KMS-11 (cell line): ENCODE results near the gene GRM8.

Experiments
- H2AFZ ChIP-seq: fragments of 200-600 bp; sonication (generic); 2 replicates; pipeline ENCODE4 v1.6.1; 2016; ENCODE audit warnings: antibody characterized with exemption, mixed run types, low read depth
- H3K27ac ChIP-seq: fragments of 200-600 bp; sonication (generic); 2 replicates; pipeline ENCODE4 v1.6.1; 2016; ENCODE audit warnings: mild to moderate bottlenecking, mixed run types
- H3K27me3 ChIP-seq: fragments of 200-600 bp; sonication (generic); 2 replicates; pipeline ENCODE4 v1.6.1; 2017; ENCODE audit warnings: mild to moderate bottlenecking, low read depth, mixed run types, moderate library complexity; ENCODE audit not compliant: insufficient read depth
- H3K36me3 ChIP-seq: fragments of 200-600 bp; sonication (generic); 2 replicates; pipeline ENCODE4 v1.6.1; 2017; ENCODE audit warnings: mild to moderate bottlenecking, mixed run types; ENCODE audit not compliant: insufficient read depth
- H3K4me1 ChIP-seq: fragments of 200-600 bp; sonication (generic); 2 replicates; pipeline ENCODE4 v1.6.1; 2016; ENCODE audit warnings: mild to moderate bottlenecking, low read depth, mixed run types; ENCODE audit not compliant: poor library complexity, severe bottlenecking
- H3K4me2 ChIP-seq: fragments of 200-600 bp; sonication (generic); 2 replicates; pipeline ENCODE4 v1.7.0; 2016; ENCODE audit warnings: mild to moderate bottlenecking, mixed run types
- H3K4me3 ChIP-seq: fragments of 200-600 bp; sonication (generic); IDR thresholded peaks from 2 replicates; pipeline ENCODE4 v1.6.1; 2017; ENCODE audit warnings: low read depth, low read length, mixed read lengths; ENCODE audit not compliant: insufficient read depth
- H3K79me2 ChIP-seq: fragments of 200-600 bp; sonication (generic); 2 replicates; pipeline ENCODE4 v1.6.1; 2016; ENCODE audit warnings: low read depth, mixed run types; ENCODE audit not compliant: insufficient read depth
- H3K9ac ChIP-seq: fragments of 200-600 bp; sonication (generic); 2 replicates; pipeline ENCODE4 v1.6.1; 2016; ENCODE audit warnings: mild to moderate bottlenecking, mixed run types
- H4K20me1 ChIP-seq: fragments of 200-600 bp; sonication (generic); 2 replicates; pipeline ENCODE4 v1.6.1; 2016; ENCODE audit warnings: mild to moderate bottlenecking, mixed run types; ENCODE audit not compliant: insufficient read depth
- CTCF ChIP-seq: fragments of 200-600 bp; sonication (generic); conservative IDR thresholded peaks from 2 replicates; pipeline ENCODE4 v1.6.1; 2017; ENCODE audit warnings: low read depth, mild to moderate bottlenecking, antibody characterized with exemption, low read length, moderate library complexity, mixed read lengths

GRM8 gene

GRCh38 chr7:126511046-126511445 lies 741.7 kb downstream of the GRM8 start:
- no peak overlapping the region for H3K9ac ChIP-seq
- no peaks in the 10 kb centered on the region for H3K4me1 ChIP-seq
- H3K27me3 ChIP-seq, result no peaks in the 10 kb centered on the region
- H2AFZ ChIP-seq, result no peak overlapping the region
- no peak for TF ChIP-seq CTCF
- no peaks in the 10 kb centered on the region for H3K36me3 ChIP-seq
- H3K4me2 ChIP-seq, result no peak overlapping the region
- no peaks in the 10 kb centered on the region for H4K20me1 ChIP-seq
- no peaks in the 10 kb centered on the region for H3K79me2 ChIP-seq
- no peak overlapping the region for H3K27ac ChIP-seq
- no peak overlapping the region for H3K4me3 ChIP-seq

- Histone ChIP-seq H3K27ac (no peak overlapping the region), H3K4me1 (no peaks in the 10 kb centered on the region), H2AFZ (no peak overlapping the region), H3K27me3 (no peaks in the 10 kb centered on the region), H3K36me3 (no peaks in the 10 kb centered on the region), H3K9ac (no peak overlapping the region), H4K20me1 (no peaks in the 10 kb centered on the region), H3K4me3 (no peak overlapping the region), H3K4me2 (no peak overlapping the region), H3K79me2 (no peaks in the 10 kb centered on the region)
- TF ChIP-seq CTCF, result no peak
Measured at GRCh38 chr7:126501617-126502016, 751.1 kb downstream of the GRM8 start.

- Histone ChIP-seq H2AFZ (no peak overlapping the region), H4K20me1 (no peaks in the 10 kb centered on the region), H3K27ac (no peak overlapping the region), H3K27me3 (no peaks in the 10 kb centered on the region), H3K4me3 (no peak overlapping the region), H3K4me1 (no peaks in the 10 kb centered on the region), H3K4me2 (no peak overlapping the region), H3K36me3 (no peaks in the 10 kb centered on the region), H3K79me2 (no peaks in the 10 kb centered on the region), H3K9ac (no peak overlapping the region)
- TF ChIP-seq CTCF, result no peak
Measured at GRCh38 chr7:126499481-126499880, 753.3 kb downstream of the GRM8 start.

GRCh38 chr7:126495733-126496132 lies 757.0 kb downstream of the GRM8 start:
- H3K9ac ChIP-seq, result no peak overlapping the region
- no peak overlapping the region for H3K4me3 ChIP-seq
- H4K20me1 ChIP-seq, result no peaks in the 10 kb centered on the region
- no peaks in the 10 kb centered on the region for H3K4me1 ChIP-seq
- TF ChIP-seq CTCF, result no peak
- no peaks in the 10 kb centered on the region for H3K36me3 ChIP-seq
- H3K4me2 ChIP-seq, result no peak overlapping the region
- no peaks in the 10 kb centered on the region for H3K27me3 ChIP-seq
- H2AFZ ChIP-seq, result no peak overlapping the region
- H3K27ac ChIP-seq, result no peak overlapping the region
- H3K79me2 ChIP-seq, result no peaks in the 10 kb centered on the region

- Histone ChIP-seq H3K27me3 (no peaks in the 10 kb centered on the region), H3K4me2 (no peak overlapping the region), H3K27ac (no peak overlapping the region), H4K20me1 (no peaks in the 10 kb centered on the region), H3K36me3 (no peaks in the 10 kb centered on the region), H3K4me3 (no peak overlapping the region), H3K79me2 (no peaks in the 10 kb centered on the region), H3K4me1 (no peaks in the 10 kb centered on the region), H2AFZ (no peak overlapping the region), H3K9ac (no peak overlapping the region)
- TF ChIP-seq CTCF, result no peak
Measured at GRCh38 chr7:126495001-126495400, 757.7 kb downstream of the GRM8 start.
